Right lobe of liver (tissue), 4 donors: ENCODE results near the gene PRKN.

Experiments used
- POLR2A ChIP-seq: fragments of 450-650 bp; IDR thresholded peaks from one replicate; pipeline ENCODE4 v1.6.1; 2017; ENCODE audit warnings: antibody characterized with exemption, mild to moderate bottlenecking
- TF ChIP-seq, protein P1 (sequence below), 4 donors: fragments of 200-600 bp in 3 of 4; fragments of 450-650 bp in 1 of 4; IDR thresholded peaks; one replicate each; pipeline versions ENCODE4 v1.5.1 to v1.8.0; 2016 to 2022; ENCODE audit warnings: antibody characterized with exemption in 4 of 4, mild to moderate bottlenecking in 2 of 4
- donor health status: DM: no; HTN: no; CAD: no.
- donor health status: DM: no; HTN: no; CAD: no.
- donor health status: DM: no; HTN: yes; CAD: no.

DNA sequence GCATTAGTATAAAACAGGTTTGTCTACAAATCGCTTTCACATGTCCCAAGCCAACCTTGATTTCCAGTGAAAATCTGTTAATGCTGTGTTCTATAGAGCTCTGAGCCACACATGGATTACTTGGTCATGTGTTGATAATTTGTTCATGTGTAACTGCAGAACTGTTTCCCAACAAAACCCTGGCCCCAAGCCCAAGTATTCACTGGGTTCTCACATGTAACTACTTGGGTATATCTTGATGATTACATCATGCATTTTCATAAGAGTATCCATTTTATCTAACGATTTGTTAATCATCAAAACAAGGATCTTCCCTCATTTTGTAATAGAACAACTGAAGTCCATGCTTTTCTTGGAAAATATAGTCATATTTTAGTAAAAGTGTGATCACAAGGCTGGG lies 657.6 kb downstream of the PRKN start:
- TF ChIP-seq, protein P1, sequence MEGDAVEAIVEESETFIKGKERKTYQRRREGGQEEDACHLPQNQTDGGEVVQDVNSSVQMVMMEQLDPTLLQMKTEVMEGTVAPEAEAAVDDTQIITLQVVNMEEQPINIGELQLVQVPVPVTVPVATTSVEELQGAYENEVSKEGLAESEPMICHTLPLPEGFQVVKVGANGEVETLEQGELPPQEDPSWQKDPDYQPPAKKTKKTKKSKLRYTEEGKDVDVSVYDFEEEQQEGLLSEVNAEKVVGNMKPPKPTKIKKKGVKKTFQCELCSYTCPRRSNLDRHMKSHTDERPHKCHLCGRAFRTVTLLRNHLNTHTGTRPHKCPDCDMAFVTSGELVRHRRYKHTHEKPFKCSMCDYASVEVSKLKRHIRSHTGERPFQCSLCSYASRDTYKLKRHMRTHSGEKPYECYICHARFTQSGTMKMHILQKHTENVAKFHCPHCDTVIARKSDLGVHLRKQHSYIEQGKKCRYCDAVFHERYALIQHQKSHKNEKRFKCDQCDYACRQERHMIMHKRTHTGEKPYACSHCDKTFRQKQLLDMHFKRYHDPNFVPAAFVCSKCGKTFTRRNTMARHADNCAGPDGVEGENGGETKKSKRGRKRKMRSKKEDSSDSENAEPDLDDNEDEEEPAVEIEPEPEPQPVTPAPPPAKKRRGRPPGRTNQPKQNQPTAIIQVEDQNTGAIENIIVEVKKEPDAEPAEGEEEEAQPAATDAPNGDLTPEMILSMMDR (IDR thresholded peaks at IDR 0.05) = no peak
- TF ChIP-seq POLR2A = no peak
